ENCODE data around the gene EXOC1. TPM values are rescaled to one million over a fixed set of nuclear protein-coding genes. Genes with fewer than 3 reads are reported as not detected.

EXOC1 gene
- total RNA-seq, 1 experiment from 2014 or later = 17.6 TPM

GRCh38 chr4:55807556-55807955 is 45.9 kb upstream of the EXOC1 start:
- Histone ChIP-seq H3K4me2 (ENCODE audit: low read length) (no peak overlapping the region), H3K27me3 (ENCODE audit: insufficient read depth, low read length) (no peaks in the 10 kb centered on the region), H3K9ac (ENCODE audit: low read length) (no peak overlapping the region), H2AFZ (ENCODE audit: low read depth, low read length, poor library complexity, severe bottlenecking) (peak overlapping the region; percentile 16), H3K9me2 (ENCODE audit: insufficient read depth) (no peaks in the 10 kb centered on the region), H3K36me3 (ENCODE audit: control insufficient read depth in 1 of 2, insufficient read depth in 2 of 2, low read length in 2 of 2) (no peaks in the 10 kb centered on the region), H3K27ac (ENCODE audit: low read depth, low read length) (no peak overlapping the region), H3K9me3 (ENCODE audit: control insufficient read depth in 1 of 2, insufficient read depth in 1 of 2, low read depth in 1 of 2, low read length in 2 of 2) (no peaks in the 10 kb centered on the region), H3K4me3 (replicated peaks in 1 of 2; ENCODE audit: low read depth in 1 of 2, low read length in 2 of 2) (no peak overlapping the region), H3K79me2 (ENCODE audit: insufficient read depth, low read length) (no peaks in the 10 kb centered on the region), H3K4me1 (ENCODE audit: control insufficient read depth in 1 of 2, insufficient read depth in 2 of 2, low read length in 2 of 2) (no peaks in the 10 kb centered on the region), H4K20me1 (ENCODE audit: insufficient read depth) (no peaks in the 10 kb centered on the region)
- CTCF ChIA-PET = no interaction called here
- BruUV-seq (replicated peaks) = no TSS peak
- intact Hi-C loops (cut with micrococcal nuclease) = loop anchor here (5.0 kb wide), 1 partner anchor 500 kb away; no protein-coding TSS in a partner anchor
- POLR2A ChIA-PET = no interaction called here
- DNase-seq (ENCODE audit: low read depth, low spot score) (no peak), ATAC-seq (no peak)
- RAD21 ChIA-PET (ENCODE audit: low non-redundant PET in 1 of 2, low total read pairs in 2 of 2, uncharacterized antibody in 2 of 2, unreplicated experiment in 2 of 2) = no interaction called here
- TF ChIP-seq EZH2phosphoT487 (IDR thresholded peaks at IDR 0.05; ENCODE audit: borderline replicate concordance) (no peak), SIN3A (IDR thresholded peaks at IDR 0.05; ENCODE audit: low read depth) (no peak), EGR1 (IDR thresholded peaks at IDR 0.05; ENCODE audit: low read depth) (no peak), SP1 (IDR thresholded peaks at IDR 0.05; ENCODE audit: low read depth) (no peak), CTCF (IDR thresholded peaks at IDR 0.05 in 2 of 3, conservative IDR thresholded peaks at IDR 0.05 in 1 of 3; ENCODE audit: borderline replicate concordance in 1 of 3, insufficient read depth in 1 of 3, low read depth in 2 of 3, low read length in 2 of 3) (no peak), FOSL1 (IDR thresholded peaks at IDR 0.05; ENCODE audit: low read depth) (no peak), ELF1 (IDR thresholded peaks at IDR 0.05; ENCODE audit: borderline replicate concordance, low read depth) (no peak), ATF3 (IDR thresholded peaks at IDR 0.05) (no peak), POLR2AphosphoS5 (IDR thresholded peaks at IDR 0.05; ENCODE audit: low read depth, low read length) (no peak), CBX3 (IDR thresholded peaks at IDR 0.05; ENCODE audit: low read depth) (no peak), EZH2 (IDR thresholded peaks at IDR 0.05) (no peak)
